ENCODE results near the gene MYL12A. TPM values are rescaled to one million over a fixed set of nuclear protein-coding genes. Genes with fewer than 3 reads are reported as not detected.

Gene MYL12A
- polyA plus RNA-seq, 10 donors: 555 to 942 (median 654) TPM

- DNase-seq: peak in 1 of 3 donors; percentile 71
Measured at GRCh38 chr18:3250237-3251107, 2.9 kb downstream of the MYL12A start.

GRCh38 chr18:3251249-3251962 is 3.8 kb downstream of the MYL12A start:
- DNase-seq: no peak

DNA sequence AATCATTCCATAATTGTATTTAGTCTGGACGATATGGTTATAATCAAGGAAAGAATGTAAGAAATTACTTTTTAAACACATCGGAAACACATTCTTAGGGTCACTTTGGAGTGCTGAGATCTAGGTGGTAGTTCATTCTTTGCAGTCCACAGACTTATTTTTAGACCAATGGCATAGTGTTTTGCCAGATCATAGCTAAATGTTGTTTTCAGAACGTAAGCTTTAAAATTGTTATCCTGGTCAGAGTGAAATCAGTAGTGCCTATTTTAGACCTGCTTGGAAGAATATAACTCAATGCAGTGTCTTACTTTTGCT is 4.3 kb downstream of the MYL12A start:
- peak in 1 of 3 donors; percentile 53 for DNase-seq

DNA sequence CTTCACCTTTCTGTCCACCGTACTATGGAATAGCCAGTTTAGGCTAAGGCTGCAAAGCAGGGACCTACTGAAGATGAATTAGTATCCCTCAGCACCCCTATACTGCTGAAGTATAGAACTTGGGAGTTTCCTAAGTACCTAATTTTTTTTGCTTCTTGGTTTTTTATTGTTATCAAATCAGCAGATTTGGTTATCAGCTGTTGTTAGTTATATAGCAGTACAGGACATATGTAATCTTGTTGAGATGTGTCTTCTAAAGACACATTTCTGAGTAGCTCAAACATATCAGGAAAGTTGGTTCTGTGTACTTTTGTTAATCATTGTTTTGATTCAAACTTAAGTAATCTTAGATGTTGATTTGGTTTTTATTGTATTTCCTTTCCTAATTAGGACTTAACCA is 5.2 kb downstream of the MYL12A start:
- no peak for DNase-seq

DNA sequence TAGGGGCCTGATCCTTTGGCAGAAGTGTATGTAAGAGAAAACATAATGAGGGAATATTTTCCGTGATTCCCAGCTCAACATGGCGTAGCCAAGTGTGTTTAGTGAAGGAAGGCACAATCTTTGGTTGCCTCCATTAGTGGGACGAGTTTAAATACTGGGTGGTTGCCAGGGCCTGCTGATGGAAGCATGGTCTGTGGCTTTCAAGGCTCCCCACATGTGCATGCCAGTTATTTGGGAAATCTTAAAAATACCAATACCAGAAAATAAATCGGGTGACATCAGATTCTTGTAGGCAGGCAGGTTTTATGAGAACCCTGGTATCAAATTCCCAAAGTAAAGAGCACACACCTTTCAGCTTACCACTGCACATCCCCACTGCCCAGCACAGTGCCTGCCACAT is 7.1 kb downstream of the MYL12A start:
- DNase-seq: no peak

DNA sequence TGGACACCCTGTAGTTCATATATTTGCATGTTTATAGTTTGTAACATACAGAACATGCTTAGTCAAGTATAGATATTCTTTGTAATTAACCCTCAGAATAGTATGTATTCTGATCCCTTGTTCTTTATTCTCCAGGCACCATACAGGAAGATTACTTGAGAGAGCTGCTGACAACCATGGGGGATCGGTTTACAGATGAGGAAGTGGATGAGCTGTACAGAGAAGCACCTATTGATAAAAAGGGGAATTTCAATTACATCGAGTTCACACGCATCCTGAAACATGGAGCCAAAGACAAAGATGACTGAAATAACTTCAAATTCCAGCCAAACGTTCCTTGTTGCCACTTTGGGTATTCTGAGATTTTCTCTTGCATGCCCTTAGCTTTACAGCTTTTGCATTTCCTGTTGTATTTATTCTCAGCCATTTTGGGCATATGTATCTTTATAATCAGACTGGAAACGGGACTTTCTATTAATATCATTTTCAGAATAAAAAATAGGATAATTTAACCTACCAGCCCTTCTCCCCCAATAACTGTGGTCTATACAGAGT is 8.1 kb downstream of the MYL12A start:
- no peak for DNase-seq

GRCh38 chr18:3256693-3257626 is 9.4 kb downstream of the MYL12A start:
- peak in 1 of 3 donors; percentile 29 for DNase-seq

- DNase-seq: no peak
Measured at GRCh38 chr18:3257627-3258120, 10.1 kb downstream of the MYL12A start.

DNA sequence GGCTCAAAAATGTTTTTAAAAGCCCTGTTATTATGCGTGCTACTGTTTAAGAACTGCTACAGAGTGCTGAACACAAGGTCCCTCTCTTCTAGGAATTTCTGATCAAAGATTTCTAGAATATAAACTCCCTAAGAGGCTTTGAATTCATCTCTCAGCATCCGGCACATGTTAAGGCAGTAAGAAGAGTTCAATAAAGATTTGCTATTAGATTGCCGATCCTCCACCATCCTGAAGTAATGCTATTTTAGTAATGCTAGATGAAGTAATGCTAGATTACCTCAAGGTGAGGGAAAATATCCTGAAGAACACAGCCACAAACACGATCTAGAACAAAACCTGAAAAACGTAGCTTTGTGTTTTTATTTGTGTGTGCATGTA is 13.4 kb downstream of the MYL12A start:
- no peak for DNase-seq

- DNase-seq: peak; percentile 82 to 96 (median 88)
Measured at GRCh38 chr18:3261373-3262233, 14.0 kb downstream of the MYL12A start, which contains the start of gene MYL12B. MYL12B (plus strand) TSS chr18:3262133; CDS start chr18:3272899, 10,766 bp downstream.

GRCh38 chr18:3262234-3263131 is 14.9 kb downstream of the MYL12A start:
- peak in 1 of 3 donors; percentile 61 for DNase-seq

DNA sequence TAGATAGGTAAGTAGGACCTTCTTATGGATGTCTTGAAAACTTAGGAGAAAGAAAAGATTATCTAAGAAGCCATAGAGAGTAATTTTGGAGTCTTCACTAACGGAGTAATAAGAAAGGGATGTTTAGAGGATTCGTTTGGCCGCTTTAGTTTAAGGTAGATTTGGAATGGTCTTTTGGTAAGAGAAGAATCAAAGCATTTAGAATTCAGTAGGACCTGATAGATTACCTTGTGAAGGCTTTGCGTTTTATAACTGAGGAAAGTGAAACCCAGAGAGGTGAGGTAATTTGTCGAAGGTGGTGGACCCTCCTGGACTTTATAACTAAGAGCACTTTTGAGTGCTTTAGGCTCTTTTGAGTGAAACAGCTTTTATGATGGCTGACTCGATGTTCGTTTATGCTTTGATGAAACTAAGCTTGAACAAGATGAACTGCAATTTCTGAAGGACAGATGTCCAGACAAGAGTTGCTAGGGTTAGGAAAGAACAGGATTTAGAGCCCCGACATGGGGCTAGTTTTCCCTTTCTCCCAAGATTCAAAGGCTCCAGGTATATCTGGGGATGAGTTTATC is 15.6 kb downstream of the MYL12A start:
- no peak for DNase-seq

- no peak for DNase-seq
Measured at GRCh38 chr18:3264362-3264761, 16.8 kb downstream of the MYL12A start.

DNA sequence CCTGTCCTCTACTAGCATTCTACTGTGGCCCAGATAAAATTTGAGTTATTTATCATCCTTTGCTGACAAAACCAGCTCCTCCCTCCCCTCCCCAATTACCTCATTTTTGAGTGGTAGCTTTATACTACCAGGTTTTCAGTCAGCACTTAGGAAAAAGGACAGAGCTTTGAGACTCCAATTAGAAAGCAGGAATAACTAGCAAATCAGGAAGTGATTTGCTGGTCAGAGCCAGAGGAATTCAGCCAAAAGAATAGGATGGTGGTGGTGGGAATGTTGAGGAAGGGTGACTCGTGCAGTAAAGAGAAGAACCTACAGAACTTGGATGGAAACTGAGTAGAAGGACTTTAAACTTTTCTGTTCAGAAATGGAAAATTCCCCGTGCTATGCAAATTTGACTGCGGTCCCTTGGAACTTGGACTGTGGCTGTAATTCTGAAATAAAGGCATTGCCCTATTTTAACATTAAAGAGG is 18.0 kb downstream of the MYL12A start:
- peak in 1 of 3 donors; percentile 36 for DNase-seq

DNA sequence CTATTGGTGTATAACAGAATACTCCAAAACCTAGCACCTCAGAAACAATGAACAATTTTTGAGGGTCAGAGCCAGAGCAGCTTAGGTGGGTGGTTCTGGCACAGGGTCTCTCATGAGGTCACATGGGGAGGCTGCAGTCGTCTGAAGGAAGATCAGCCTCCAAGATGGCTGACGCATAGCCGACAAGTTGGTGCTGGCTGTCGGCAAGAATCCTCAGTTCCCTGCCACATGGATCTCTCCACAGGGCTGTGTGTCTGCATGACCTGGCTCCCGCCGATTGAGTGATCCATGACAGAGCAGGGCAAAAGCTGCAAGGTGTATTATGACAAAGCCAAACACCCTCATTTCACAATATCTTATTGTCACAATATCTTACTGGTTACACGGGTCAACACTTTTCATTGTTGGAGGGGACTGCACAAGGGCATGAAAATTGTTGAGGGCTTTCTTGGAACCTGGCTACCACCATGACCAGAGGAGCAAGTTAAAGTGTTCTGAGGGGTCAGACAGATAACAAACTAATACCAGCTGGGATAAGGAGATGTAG is 18.5 kb downstream of the MYL12A start:
- no peak for DNase-seq

- no peak for DNase-seq
Measured at GRCh38 chr18:3268306-3268705, 20.7 kb downstream of the MYL12A start.

GRCh38 chr18:3269241-3269913 is 21.8 kb downstream of the MYL12A start:
- DNase-seq: no peak

GRCh38 chr18:3269914-3270299 is 22.3 kb downstream of the MYL12A start:
- DNase-seq: no peak
